ENCODE measurements around the gene RCHY1.
"Not testable (repeated sequence)": the region's sequence is repeated elsewhere in the genome, so short reads cannot be mapped to it uniquely, and the experiment has no call there.

RCHY1 gene

GRCh38 chr4:75514131-75514948, at the start of gene RCHY1, which contains the start of gene THAP6:
Gene RCHY1, minus strand, starts transcription at chr4:75514403. Its CDS starts 117 bp downstream, at chr4:75514286.
Gene THAP6, plus strand, starts transcription at chr4:75514473. Its CDS starts 980 bp downstream, at chr4:75515453.
- peak; percentile 97 for DNase-seq

DNA sequence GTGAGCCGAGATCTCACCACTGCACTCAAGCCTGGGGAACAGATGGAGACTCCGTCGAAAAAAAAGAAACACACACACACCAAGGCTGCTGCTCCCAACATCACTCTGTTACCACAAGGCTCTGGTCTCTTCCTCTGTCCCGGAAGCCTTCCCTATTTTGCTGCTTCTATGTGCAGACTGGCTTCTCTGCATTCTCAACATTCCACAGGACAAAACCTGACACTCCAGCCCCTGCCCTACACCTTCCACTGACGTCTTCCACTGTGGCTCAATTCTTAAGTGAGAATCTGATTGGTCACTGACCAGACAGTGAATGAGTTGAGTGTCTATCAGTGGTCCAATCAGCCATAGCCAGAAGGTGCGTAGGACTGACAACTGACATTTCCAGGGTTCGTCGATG, 47.6 kb upstream of the RCHY1 start:
- peak; percentile 29 for DNase-seq

GRCh38 chr4:75557696-75558095, 43.5 kb upstream of the RCHY1 start:
- no peak for DNase-seq

DNA sequence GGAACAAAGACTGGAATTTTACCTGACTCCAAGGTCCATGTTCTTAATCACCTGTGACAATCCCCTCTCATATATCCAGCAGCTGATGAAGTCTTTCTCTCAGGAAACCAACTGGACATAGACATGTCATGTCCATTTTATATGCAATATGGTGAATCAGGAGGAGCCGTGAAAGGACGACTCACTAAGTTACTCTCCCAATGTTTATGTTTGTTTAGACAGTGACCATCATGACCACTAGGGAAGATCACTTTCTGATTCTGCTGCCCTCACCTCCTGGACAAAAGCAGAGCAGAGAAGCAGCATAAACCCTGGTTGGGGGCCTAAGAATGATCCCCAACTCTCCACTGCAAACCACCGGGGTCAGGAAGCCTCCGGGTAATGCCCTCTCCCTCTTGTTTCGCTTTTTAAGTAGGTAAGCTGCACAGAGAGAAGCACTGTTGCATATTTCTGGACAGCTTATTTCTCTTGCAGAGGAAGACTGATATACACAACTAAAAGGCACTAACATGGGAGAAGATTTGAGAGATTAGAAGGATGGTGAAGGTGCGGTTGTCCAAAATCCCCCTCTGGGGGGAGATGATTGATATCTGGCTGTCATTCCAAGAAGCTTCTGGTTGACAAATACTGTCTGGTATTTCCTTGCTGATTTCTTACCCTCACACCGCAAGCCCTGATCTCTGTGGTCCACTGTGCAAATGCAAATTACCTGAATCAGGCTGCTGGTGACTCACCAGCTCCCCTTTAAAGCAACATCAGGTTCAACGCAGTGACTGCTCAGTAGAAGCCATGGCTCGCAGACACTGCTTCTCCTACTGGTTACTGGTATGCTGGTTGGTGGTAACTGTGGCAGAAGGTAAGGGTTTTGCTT, 41.3 kb upstream of the RCHY1 start, which contains the start of gene ODAPH:
TSS of gene ODAPH (plus strand) at position 773 of the 871 bp plus-strand sequence. CDS start at position 790, 17 bp downstream.
- DNase-seq: peak; percentile 75

- no peak for DNase-seq
Measured at GRCh38 chr4:75552452-75552851, 38.2 kb upstream of the RCHY1 start.

GRCh38 chr4:75549019-75549418, 34.8 kb upstream of the RCHY1 start:
- DNase-seq: no peak

- peak; percentile 47 for DNase-seq
Measured at GRCh38 chr4:75547647-75548387, 33.6 kb upstream of the RCHY1 start.

GRCh38 chr4:75545526-75545925, 31.3 kb upstream of the RCHY1 start:
- peak; percentile 78 for DNase-seq

GRCh38 chr4:75544870-75545269, 30.7 kb upstream of the RCHY1 start:
- DNase-seq: no peak

DNA sequence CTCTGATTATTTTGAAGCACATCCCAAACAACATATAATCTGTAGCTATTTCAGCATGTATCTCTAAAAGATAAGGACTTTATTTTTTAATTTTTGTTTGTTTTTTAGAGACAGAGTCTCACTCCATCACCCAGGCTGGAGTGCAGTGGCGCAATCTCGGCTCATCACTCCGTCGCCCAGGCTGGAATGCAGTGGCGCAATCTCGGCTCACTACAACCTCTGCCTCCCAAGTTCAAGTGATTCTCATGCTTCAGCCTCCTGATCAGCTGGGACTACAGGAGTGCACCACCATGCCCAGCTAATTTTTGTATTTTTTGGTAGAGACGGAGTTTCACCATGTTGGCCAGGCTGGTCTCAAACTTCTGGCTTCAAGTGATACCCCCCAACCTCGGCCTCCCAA, 30.0 kb upstream of the RCHY1 start:
- DNase-seq: not testable (repeated sequence)

GRCh38 chr4:75542824-75543223, 28.6 kb upstream of the RCHY1 start:
- peak; percentile 89 for DNase-seq

DNA sequence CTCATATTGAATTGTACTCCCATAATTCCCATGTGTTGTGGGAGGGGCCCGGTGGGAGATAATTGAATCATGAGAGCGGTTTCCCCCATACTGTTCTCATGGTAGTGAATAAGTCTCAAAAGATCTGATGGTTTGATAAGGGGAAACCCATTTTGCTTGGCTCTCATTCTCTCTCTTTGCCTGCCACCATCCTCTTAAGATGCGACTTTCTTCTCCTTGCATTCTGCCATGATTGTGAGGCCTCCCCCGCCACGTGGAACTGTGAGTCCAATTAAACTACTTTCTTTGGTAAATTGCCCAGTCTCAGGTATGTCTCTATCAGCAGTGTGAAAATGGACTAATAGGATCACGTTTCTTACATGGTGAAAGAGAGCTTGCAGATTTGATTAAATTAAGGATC, 23.1 kb upstream of the RCHY1 start:
- DNase-seq: not testable (repeated sequence)

DNA sequence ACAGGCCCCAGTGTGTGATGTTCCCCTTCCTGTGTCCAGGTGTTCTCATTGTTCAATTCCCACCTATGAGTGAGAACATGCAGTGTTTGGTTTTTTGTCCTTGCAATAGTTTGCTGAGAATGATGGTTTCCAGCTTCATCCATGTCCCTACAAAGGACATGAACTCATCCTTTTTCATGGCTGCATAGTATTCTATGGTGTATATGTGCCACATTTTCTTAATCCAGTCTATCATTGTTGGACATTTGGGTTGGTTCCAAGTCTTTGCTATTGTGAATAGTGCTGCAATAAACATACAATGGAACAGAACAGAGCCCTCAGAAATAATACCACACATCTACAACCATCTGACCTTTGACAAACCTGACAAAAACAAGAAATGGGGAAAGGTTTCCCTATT, 19.7 kb upstream of the RCHY1 start:
- DNase-seq: not testable (repeated sequence)

- DNase-seq: not testable (repeated sequence)
Measured at GRCh38 chr4:75533339-75533887, 19.2 kb upstream of the RCHY1 start.

GRCh38 chr4:75531536-75532143, 17.4 kb upstream of the RCHY1 start:
- DNase-seq: not testable (repeated sequence)

- DNase-seq: no peak
Measured at GRCh38 chr4:75530556-75531322, 16.5 kb upstream of the RCHY1 start.

DNA sequence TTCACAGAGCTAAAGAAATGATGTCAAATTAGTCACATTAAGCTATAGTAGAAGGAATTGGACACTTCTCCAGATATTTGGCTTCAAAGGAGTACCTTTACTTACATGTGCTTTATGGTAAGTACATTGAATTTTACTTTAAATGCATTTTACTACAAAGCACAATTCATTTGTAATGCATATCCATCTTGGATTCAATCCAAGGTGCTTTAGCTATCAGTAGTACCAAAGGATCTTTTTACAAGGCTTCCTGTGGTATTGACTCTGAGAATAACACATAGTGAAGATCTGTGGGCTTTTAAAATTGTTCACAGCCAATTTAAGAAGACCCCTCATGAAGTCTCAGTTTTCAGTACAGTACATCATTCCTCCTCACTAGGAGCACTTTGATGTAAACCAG, 13.3 kb upstream of the RCHY1 start:
- no peak for DNase-seq

DNA sequence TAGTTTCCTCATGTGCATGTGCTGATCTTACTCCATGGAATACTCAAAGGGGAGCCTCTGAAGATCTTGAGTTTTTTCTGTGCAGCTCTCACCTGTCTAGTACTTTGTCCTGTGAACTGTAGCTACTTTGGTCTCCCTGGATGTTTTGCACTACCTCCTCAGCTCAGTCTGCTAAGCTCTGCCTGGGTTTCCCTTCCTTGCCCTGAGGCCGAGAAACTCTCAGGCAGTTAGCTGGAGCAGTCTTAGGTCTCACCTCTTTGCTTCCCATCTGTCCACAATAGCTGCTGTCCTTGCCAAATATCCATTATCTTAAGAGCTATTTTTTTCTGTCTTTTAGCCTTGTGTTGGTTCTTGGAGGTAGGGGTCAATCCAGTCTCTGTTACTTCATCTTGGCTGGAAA, 11.7 kb upstream of the RCHY1 start:
- DNase-seq: no peak

DNA sequence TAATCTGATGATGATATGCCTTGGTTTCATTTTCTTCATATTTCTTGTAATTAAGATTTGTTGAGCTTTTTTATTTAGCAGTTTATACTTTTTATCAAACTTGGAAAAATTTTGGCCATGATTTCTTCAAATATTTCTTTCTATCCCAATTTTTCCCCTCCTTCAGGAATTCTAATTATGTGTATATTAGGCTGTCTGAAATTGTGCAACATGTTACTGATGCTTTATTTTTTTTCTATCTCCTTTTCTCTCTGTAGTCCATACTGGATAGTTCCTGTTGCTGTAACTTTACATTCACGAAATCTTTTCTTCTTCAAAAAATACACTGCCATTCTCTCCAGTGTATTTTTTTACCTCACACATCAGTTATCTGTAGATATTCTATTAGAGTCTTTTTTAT, 10.9 kb upstream of the RCHY1 start:
- DNase-seq: no peak

DNA sequence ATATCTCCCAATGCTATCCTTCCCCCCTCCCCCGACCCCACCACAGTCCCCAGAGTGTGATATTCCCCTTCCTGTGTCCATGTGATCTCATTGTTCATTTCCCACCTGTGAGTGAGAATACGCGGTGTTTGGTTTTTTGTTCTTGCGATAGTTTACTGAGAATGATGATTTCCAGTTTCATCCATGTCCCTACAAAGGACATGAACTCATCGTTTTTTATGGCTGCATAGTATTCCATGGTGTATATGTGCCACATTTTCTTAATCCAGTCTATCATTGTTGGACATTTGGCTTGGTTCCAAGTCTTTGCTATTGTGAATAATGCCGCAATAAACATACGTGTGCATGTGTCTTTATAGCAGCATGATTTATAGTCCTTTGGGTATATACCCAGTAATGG, 5.2 kb upstream of the RCHY1 start:
- DNase-seq: not testable (repeated sequence)

DNA sequence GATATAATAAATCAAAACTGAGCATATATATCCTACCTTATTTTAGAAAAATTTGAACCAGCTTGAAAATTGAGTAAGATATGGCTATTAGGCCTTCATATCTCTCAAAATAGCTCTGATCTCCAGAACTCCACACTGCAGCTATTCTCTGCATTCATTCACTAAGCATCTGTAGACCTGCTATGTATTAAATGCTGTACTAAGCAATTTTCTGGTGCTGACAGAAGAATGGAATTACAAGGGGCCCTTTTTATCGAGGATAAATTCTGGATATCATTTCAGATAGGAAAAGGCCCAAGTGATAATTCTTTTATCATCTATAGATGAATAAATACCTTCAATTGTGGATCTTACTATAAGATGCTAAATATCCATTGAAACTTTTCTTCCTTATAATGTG, 1.9 kb upstream of the RCHY1 start:
- DNase-seq: no peak
